Superior temporal gyrus (tissue), 1 donor: ENCODE measurements around the gene CRTC3.

ENCODE experiments used
- DNase-seq: peaks from one replicate; pipeline ENCODE4 v3.0.0-alpha.2; 2016; ENCODE audit errors: extremely low spot score

The CRTC3 gene

GRCh38 chr15:90563463-90563862, 33.7 kb downstream of the CRTC3 start:
- no peak for DNase-seq

- DNase-seq: no peak
These were observed 34.3 kb downstream of the CRTC3 start for GRCh38 chr15:90564051-90564450.

GRCh38 chr15:90564590-90564989, 34.9 kb downstream of the CRTC3 start:
- no peak for DNase-seq

GRCh38 chr15:90565866-90566265, 36.1 kb downstream of the CRTC3 start:
- no peak for DNase-seq

- no peak for DNase-seq
These were observed 40.9 kb downstream of the CRTC3 start for GRCh38 chr15:90570643-90571042.

GRCh38 chr15:90571063-90571541, 41.4 kb downstream of the CRTC3 start:
- peak; percentile 95 for DNase-seq

- no peak for DNase-seq
These were observed 43.2 kb downstream of the CRTC3 start for GRCh38 chr15:90572893-90573292.

GRCh38 chr15:90576711-90577389, 47.1 kb downstream of the CRTC3 start:
- no peak for DNase-seq

GRCh38 chr15:90579213-90579612, 49.5 kb downstream of the CRTC3 start:
- DNase-seq: no peak

- no peak for DNase-seq
These were observed 50.4 kb downstream of the CRTC3 start for GRCh38 chr15:90580099-90580498.

- DNase-seq: no peak
These were observed 50.8 kb downstream of the CRTC3 start for GRCh38 chr15:90580541-90580940.

- DNase-seq: no peak
These were observed 51.2 kb downstream of the CRTC3 start for GRCh38 chr15:90580946-90581345.

GRCh38 chr15:90581771-90582352, 52.1 kb downstream of the CRTC3 start:
- DNase-seq: peak; percentile 42

- no peak for DNase-seq
These were observed 52.8 kb downstream of the CRTC3 start for GRCh38 chr15:90582553-90582952.

GRCh38 chr15:90583471-90584252, 53.9 kb downstream of the CRTC3 start:
- DNase-seq: peak; percentile 93

- peak; percentile 26 for DNase-seq
These were observed 55.1 kb downstream of the CRTC3 start for GRCh38 chr15:90584841-90585240.

GRCh38 chr15:90585863-90586262, 56.1 kb downstream of the CRTC3 start:
- DNase-seq: peak; percentile 48

- no peak for DNase-seq
These were observed 57.2 kb downstream of the CRTC3 start for GRCh38 chr15:90586948-90587347.

GRCh38 chr15:90588427-90588826, 58.7 kb downstream of the CRTC3 start:
- peak; percentile 63 for DNase-seq

GRCh38 chr15:90591524-90591923, 61.8 kb downstream of the CRTC3 start:
- no peak for DNase-seq

GRCh38 chr15:90592131-90592881, 62.6 kb downstream of the CRTC3 start:
- DNase-seq: peak; percentile 13
